Esophagus squamous epithelium (tissue), 5 donors: ENCODE data around the gene OR5C1. TPM values are rescaled to one million over a fixed set of nuclear protein-coding genes. Genes with fewer than 3 reads are reported as not detected.

ENCODE experiments used
- DNase-seq: peaks from one replicate; lab custom pipeline; 2025; lab: John Stamatoyannopoulos, UW
- H3K27ac ChIP-seq, 4 donors: fragments of 200-600 bp; sonication (generic); one replicate each; pipeline ENCODE4 v1.5.1; 2016 to 2019; ENCODE audit warnings: mild to moderate bottlenecking in 1 of 4
- H3K27me3 ChIP-seq, 4 donors: fragments of 200-600 bp; sonication (generic); 1 replicate in 3 of 4; 2 replicates in 1 of 4; pipeline versions ENCODE4 v1.5.1 to v1.6.0; 2017 to 2021; ENCODE audit warnings: antibody characterized with exemption in 1 of 4
- H3K36me3 ChIP-seq, 3 donors: fragments of 200-600 bp; sonication (generic); one replicate each; pipeline ENCODE4 v1.5.1; 2016 to 2019
- H3K4me1 ChIP-seq, 3 donors: fragments of 200-600 bp; sonication (generic); one replicate each; pipeline ENCODE4 v1.5.1; 2017 to 2019
- H3K4me3 ChIP-seq, 4 donors: fragments of 200-600 bp; sonication (generic); 1 replicate in 3 of 4; 2 replicates in 1 of 4; pipeline ENCODE4 v1.5.1; 2016 to 2019; ENCODE audit warnings: mild to moderate bottlenecking in 2 of 4, moderate library complexity in 1 of 4
- H3K9me3 ChIP-seq, 3 donors: fragments of 200-600 bp; sonication (generic); one replicate each; pipeline ENCODE4 v1.5.1; 2016 to 2019
- CTCF ChIP-seq, 6 experiments: fragments of 450-650 bp in 4 of 6; fragments of 200-600 bp in 2 of 6; sonication (generic) in 2 of 6; IDR thresholded peaks; one replicate each; pipeline ENCODE4 v1.5.1; 2016 to 2019; ENCODE audit warnings: antibody characterized with exemption in 6 of 6, mild to moderate bottlenecking in 4 of 6, moderate library complexity in 4 of 6
- POLR2A ChIP-seq, 4 donors: fragments of 450-650 bp; IDR thresholded peaks; one replicate each; pipeline ENCODE4 v1.6.1; 2017; ENCODE audit warnings: antibody characterized with exemption in 4 of 4, mild to moderate bottlenecking in 4 of 4, moderate library complexity in 3 of 4
- WGBS, 2 donors: methylation state at CpG; one replicate each; pipeline ENCODE4 v1.1.5; 2018; 5-methylcytosine and 5-hydroxymethylcytosine counted together
- intact Hi-C: fragments of 100-400 bp; cut with DNase I; formaldehyde crosslinking; loops from one replicate; pipeline ENCODE4 v1.15.0; 2022
- total RNA-seq, 4 donors: library from RNA; depleted of rRNA; stranded (reverse); fragments of >200 nt; gene quantifications; one replicate each; pipeline ENCODE4 v1.1.0, GENCODE V29; 2016
- donor health status: DM: yes; HTN: yes; CAD: no.

OR5C1 gene
- total RNA-seq, 4 donors from 2014 or later: not detected

GRCh38 chr9:122810306-122810946 is 21.7 kb downstream of the OR5C1 start:
- peak overlapping the region in 1 of 4 donors; percentile 0 for H3K4me3 ChIP-seq
- peak; percentile 45 to 87 (median 83) for TF ChIP-seq CTCF (IDR thresholded peaks at IDR 0.05)
- TF ChIP-seq POLR2A (IDR thresholded peaks at IDR 0.05): no peak
- DNase-seq: no peak
- no peaks in the 10 kb centered on the region for H3K36me3 ChIP-seq
- H3K9me3 ChIP-seq: peaks cover 0 to 6% (median 0%) of the 10 kb centered on the region in 3 donors
- H3K4me1 ChIP-seq: peaks cover 2 to 34% (median 7%) of the 10 kb centered on the region in 3 donors
- intact Hi-C loops: loop anchor here (5.0 kb wide), 1 partner anchor 348 kb away; no protein-coding TSS in a partner anchor
- no peak overlapping the region for H3K27ac ChIP-seq
- 0 to 2% methylated on average over 8 of the region's 8 CpGs for WGBS, 2 donors
- H3K27me3 ChIP-seq: no peaks in the 10 kb centered on the region

GRCh38 chr9:122812736-122813135 is 24.0 kb downstream of the OR5C1 start:
- TF ChIP-seq POLR2A (IDR thresholded peaks at IDR 0.05) (no peak), CTCF (IDR thresholded peaks at IDR 0.05) (no peak)
- no peak for DNase-seq

GRCh38 chr9:122814545-122814944 is 25.8 kb downstream of the OR5C1 start:
- Histone ChIP-seq H3K27me3 (no peaks in the 10 kb centered on the region), H3K36me3 (peaks cover 0 to 29% (median 0%) of the 10 kb centered on the region in 3 donors), H3K4me3 (no peak overlapping the region), H3K4me1 (peaks cover 0 to 34% (median 7%) of the 10 kb centered on the region in 3 donors), H3K27ac (no peak overlapping the region), H3K9me3 (no peaks in the 10 kb centered on the region)
- no peak for TF ChIP-seq POLR2A (IDR thresholded peaks at IDR 0.05)
- no peak for TF ChIP-seq CTCF (IDR thresholded peaks at IDR 0.05)
- intact Hi-C loops: loop anchor here (5.0 kb wide), 1 partner anchor 352 kb away; no protein-coding TSS in a partner anchor
- DNase-seq: no peak
- WGBS, 2 donors: 59 to 61% methylated on average over 6 of the region's 6 CpGs

More at GRCh38 chr9:122812736-122813135, 24.0 kb downstream of the OR5C1 start:
- 66 to 72% methylated on average over 2 to 3 of the region's 4 CpGs for WGBS, 2 donors
- intact Hi-C loops: loop anchor here (5.0 kb wide), 1 partner anchor 350 kb away; no protein-coding TSS in a partner anchor
- H3K36me3 ChIP-seq: peaks cover 0 to 18% (median 0%) of the 10 kb centered on the region in 3 donors
- H3K27me3 ChIP-seq: no peaks in the 10 kb centered on the region
- no peaks in the 10 kb centered on the region for H3K9me3 ChIP-seq
- H3K27ac ChIP-seq: no peak overlapping the region
- H3K4me1 ChIP-seq: peaks cover 2 to 46% (median 7%) of the 10 kb centered on the region in 3 donors
- no peak overlapping the region for H3K4me3 ChIP-seq

- no peak for TF ChIP-seq POLR2A (IDR thresholded peaks at IDR 0.05)
- TF ChIP-seq CTCF (IDR thresholded peaks at IDR 0.05): peak in 1 of 6 experiments; percentile 5
- intact Hi-C loops: no loop called here
- no peaks in the 10 kb centered on the region for H3K27me3 ChIP-seq
- H3K27ac ChIP-seq: peak overlapping the region in 3 of 4 donors; percentile 53 to 68 (median 64)
- peaks cover 4 to 34% (median 7%) of the 10 kb centered on the region in 3 donors for H3K4me1 ChIP-seq
- no peak overlapping the region for H3K4me3 ChIP-seq
- DNase-seq: no peak
- H3K9me3 ChIP-seq: no peaks in the 10 kb centered on the region
- peaks cover 0 to 38% (median 3%) of the 10 kb centered on the region in 3 donors for H3K36me3 ChIP-seq
Measured at GRCh38 chr9:122815544-122815943, 26.8 kb downstream of the OR5C1 start.

- intact Hi-C loops: no loop called here
- no peak for DNase-seq
- Histone ChIP-seq H3K27ac (peak overlapping the region in 3 of 4 donors; percentile 53 to 68 (median 64)), H3K27me3 (no peaks in the 10 kb centered on the region), H3K4me3 (no peak overlapping the region), H3K36me3 (peaks cover 0 to 46% (median 4%) of the 10 kb centered on the region in 3 donors), H3K9me3 (no peaks in the 10 kb centered on the region), H3K4me1 (peaks cover 4 to 41% (median 7%) of the 10 kb centered on the region in 3 donors)
- WGBS, 2 donors: 69 to 75% methylated on average over 16 to 17 of the region's 17 CpGs
- TF ChIP-seq POLR2A (IDR thresholded peaks at IDR 0.05): no peak
- TF ChIP-seq CTCF (IDR thresholded peaks at IDR 0.05): no peak
Measured at GRCh38 chr9:122816163-122816867, 27.6 kb downstream of the OR5C1 start.
